AG08395 (cell line): Measurements from ENCODE around the gene DCUN1D2.
A peak's percentile ranks its signal among the peaks of the same experiment; 100 is the strongest.
"Not testable (repeated sequence)": the region's sequence is repeated elsewhere in the genome, so short reads cannot be mapped to it uniquely, and the experiment has no call there.

Experiments
- DNase-seq: peaks from one replicate; pipeline ENCODE4 v3.0.0; 2012; ENCODE audit warnings: mixed read lengths, low spot score

The DCUN1D2 gene

DNA sequence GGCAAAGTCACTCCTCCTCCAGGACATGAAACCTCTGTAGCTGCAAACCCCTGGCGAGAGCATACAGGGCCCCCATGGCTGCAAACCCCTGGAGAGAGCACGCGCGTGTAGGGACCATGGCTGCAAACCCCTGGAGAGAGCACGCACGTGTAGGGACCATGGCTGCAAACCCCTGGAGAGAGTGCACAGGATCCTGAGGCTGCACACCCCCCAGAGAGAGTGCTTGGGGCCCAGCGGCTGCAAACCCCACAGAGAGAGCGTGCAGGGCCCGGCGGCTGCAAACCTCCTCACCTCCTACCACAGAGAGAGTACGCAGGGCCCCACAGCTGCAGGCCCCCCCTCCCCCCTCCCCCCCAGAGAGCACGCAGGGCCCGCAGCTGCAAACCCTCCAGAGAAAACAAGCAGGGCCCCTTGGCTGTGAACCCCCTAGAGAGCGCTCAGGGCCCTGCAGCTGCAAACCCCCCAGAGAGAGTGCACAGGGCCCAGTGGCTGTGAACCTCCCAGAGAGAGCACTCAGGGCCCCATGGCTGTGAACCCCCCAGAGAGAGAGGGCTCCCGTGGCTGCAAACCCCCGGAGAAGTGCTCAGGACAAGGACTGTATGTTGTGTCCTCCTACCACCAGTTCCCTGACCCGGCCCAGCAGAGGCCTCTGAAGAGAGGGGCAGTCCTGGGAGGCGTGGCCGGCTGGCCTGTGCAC is 44.6 kb downstream of the DCUN1D2 start:
- DNase-seq = no peak

DNA sequence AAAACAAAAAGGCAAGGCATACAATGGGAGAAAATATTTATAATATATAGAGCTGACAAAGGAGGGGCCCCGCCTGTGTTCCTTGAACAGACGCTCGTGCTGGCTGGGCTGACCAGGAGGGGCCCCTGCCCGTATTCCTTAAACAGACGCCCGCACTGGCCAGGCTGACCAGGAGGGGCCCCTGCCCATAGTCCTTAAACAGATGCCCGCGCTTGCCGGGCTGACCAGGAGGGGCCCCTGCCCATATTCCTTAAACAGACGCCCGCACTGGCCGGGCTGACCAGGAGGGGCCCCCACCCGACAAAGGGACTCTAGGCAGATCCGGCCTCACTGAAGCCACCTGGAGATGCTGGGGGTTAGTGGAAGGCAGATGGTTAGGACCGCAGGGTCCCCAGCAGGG is 46.5 kb downstream of the DCUN1D2 start:
- no peak for DNase-seq

DNA sequence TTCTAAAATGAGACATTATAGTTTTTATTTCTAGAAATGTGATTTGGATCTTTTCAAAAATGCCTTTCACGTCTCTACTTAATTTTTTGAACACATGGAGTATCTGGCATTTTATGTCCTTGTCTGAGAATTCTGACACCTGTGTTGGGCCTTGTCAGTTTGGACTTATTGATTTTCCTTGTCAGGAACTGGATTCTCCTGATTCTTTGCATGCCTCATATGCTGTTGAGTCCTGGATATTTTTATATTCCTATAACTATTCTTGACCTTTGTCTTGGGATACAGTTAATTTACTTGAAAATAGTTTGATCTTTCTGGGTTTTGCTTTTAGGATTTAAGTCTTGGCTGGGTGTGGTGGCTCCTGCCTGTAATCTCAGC is 47.5 kb downstream of the DCUN1D2 start:
- no peak for DNase-seq

DNA sequence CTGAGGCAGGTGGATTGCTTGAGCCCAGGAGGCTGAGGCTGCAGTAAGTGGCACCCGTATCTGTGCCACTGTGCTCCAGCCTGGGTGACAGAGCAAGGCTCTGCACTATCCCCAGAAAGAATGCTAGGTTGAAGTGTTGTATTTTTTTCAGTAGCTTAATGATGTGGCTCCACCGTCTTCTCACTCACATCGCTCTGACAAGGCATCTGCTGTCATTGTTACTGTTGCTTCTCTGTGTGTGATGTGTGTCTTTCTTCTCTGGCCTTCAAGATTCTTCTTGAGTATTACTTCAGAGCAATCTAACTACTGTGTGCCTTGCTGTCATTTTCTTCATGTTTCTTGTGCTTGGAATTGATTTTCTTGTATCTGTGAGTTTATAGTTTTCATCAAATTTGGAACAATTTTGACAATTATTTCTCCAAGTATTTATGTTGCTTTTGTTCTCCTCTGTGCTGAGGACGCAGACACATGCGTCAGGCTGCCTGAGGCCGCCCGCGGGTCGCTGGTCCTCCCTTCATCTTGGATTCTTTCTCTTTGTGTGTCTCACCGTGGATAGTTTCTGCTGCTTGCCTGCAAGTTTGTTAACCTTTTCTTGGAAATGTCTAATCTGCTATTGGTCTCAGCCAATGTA is 48.0 kb downstream of the DCUN1D2 start:
- no peak for DNase-seq

DNA sequence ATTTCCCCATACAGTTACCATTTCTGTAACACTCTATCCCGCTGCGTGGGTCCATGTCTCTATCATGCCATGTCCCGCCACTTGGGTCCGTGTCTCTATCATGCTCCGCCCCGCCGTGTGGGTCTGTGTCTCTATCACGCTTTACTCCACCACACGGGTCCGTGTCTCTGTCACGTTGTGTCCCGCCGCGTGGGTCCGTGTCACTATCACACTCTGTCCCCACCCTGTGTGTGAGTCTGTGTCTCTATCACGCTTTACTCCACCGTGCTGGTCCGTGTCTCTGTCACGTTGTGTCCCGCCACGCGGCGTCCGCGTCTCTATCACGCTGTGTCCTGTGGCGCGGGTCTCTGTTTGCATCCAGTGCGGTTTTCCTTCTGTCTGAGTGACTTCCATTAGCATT is 48.9 kb downstream of the DCUN1D2 start:
- no peak for DNase-seq

DNA sequence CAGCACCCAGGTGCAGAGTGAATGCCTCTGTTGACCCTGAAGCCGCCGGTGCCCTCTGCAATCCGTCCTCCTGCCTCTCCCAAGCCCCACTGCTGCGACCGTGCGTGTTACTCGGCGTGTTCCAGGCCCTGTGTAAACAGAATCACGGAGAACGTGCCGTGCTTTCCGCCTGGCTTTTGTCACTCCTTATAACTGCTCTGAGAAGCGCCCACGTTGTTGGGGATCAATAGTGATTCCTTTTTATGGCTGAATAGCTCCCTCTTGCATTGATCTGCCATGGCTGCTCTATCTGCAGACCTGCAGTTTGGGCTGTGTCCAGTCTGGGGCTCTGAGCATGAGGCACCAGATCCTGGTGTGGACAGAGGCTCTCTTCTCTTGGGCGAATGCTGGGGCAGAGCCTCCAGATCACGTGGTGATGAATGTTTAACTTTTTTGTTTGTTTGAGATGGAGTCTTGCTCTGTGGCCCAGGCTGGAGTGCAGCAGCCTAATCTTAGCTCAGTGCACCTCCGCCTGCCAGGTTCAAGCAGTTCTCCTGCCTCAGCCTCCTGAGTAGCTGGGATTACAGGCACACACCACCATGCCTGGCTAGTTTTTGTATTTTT is 53.0 kb downstream of the DCUN1D2 start:
- DNase-seq = no peak

DNA sequence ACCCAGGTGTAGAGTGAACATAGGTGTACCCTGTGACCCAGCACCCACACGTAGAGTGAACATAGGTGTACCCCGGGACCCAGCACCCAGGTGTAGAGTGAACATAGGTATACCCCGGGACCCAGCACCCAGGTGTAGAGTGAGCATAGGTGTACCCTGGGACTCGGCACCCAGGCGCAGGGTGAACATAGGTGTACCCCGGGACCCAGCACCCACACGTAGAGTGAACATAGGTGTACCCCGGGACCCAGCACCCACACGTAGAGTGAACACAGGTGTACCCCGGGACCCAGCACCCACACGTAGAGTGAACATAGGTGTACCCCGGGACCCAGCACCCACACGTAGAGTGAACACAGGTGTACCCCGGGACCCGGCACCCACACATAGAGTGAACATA is 53.6 kb downstream of the DCUN1D2 start:
- not testable (repeated sequence) for DNase-seq

DNA sequence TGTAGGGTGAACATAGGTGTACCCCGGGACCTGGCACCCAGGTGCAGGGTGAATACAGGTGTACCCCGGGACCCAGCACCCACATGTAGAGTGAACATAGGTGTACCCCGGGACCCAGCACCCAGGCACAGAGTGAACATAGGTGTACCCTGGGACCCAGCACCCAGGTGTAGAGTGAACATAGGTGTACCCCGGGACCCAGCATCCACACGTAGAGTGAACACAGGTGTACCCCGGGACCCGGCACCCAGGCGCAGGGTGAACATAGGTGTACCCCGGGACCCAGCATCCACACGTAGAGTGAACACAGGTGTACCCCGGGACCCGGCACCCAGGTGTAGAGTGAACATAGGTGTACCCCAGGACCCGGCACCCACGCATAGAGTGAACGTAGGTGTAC is 54.6 kb downstream of the DCUN1D2 start:
- DNase-seq = not testable (repeated sequence)

DNA sequence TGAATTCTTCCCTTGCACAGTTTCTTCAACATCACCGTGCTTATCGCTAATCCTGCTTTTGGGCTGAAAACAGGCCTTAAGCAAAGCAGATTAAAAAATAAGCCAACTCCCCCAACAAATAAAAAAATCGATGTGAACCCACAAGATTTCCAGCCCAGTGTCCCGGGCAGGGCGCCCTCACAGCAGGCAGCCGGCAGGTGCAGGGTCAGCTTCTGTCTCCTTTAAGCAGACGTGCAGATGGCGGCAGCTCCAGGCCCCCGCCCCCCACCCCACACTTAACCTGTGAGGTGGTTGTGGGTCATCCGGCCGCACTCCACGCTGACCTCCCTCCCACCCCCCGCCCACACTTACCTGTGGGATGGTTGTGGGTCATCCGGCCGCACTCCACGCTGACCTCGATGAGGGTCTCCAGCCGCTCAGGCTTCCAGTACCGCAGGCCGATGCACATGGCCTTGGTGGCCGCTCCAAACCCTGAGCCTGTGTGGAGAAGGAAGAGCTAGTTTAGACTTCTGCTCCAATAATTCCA is 57.1 kb downstream of the DCUN1D2 start:
- DNase-seq = no peak

DNA sequence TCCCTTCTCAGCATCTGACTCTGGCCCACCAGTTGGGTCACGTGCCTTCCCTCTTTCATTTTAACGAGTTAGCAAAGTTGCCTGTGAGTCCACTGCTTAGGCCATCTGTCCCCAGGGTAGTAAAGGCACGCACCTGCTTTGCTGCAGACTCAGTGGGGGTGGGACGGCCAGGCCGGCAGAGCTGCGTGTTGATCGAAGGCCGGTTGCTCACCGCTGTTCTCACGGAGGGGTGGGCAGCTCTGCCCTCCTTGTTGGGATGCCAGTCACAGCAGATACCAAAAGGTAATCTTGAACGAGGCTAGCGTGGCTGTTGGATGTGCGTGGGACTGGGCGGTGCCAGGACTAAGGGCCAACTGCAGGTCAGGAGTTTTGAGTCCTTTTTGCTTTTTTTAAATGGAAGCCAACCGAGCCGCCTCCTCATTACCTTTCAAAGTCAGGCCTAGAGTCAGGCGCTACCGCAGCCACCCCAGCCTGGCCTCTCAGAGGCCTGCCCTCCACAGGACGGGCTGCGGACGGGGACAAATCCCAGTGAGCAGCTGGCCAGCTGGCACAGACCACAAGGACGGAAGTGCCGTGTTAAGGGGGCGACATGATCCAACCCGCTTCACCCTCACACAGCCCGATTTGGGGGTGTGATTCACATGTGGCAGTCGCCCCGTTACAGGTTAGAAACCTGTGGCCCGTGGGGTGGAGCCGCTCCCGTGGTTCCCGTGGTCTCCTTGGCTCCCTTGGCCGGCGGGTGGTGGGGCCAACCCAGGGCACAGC is 57.8 kb downstream of the DCUN1D2 start:
- DNase-seq = no peak

DNA sequence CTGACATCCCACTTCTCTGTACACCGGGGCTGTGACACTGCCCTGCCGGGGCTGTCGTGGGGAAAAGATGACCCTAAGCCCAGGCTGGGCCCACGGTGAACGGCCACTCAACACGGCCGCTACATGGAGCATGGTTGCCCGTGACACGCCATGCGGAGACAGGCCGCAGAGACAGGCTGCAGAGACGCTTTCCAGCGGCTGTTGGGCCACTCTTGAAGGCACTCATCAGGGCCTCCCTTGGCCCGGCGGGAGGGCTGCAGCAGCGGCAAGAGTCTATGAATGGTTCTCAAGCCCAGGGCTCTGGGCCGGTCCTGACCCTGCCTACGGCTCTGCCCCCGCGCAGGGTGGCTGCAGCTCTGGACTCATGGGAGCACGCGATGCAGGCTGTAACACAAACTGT is 59.3 kb downstream of the DCUN1D2 start:
- no peak for DNase-seq

DNA sequence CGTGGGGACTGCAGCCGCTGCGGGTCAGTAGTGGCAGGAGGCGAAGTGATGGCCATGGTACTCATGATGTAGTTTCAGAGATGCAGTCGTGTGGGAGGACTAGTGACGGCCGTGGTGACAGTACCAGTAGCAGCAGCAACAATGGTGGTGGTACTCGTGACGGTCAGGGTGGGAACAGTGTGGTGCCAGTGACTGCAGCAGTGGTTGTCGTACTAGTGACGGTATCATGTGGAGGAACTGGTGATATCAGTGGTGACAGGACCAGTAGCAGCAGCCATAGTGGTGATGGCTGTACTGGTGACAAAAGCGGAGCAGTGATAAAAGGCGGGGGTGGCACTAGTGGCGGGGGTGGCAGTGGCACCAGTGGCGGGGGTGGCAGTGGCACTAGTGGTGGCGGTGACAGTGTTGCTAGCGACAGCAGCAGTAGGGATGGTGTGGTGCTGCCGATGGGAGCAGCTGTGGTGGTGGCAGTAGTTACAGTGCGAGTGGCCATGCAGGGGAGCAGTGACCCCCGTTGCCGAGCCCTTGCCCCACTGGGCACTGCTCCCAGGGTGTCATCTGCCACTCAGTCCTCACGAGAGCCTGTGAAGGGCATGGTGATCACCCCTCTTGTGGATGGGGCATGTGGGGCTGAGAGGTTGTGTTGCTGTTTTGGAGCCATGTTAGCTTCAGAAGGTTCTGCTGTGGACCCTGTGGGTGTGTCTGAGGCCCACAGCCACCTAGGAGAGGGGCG is 60.0 kb downstream of the DCUN1D2 start:
- no peak for DNase-seq

DNA sequence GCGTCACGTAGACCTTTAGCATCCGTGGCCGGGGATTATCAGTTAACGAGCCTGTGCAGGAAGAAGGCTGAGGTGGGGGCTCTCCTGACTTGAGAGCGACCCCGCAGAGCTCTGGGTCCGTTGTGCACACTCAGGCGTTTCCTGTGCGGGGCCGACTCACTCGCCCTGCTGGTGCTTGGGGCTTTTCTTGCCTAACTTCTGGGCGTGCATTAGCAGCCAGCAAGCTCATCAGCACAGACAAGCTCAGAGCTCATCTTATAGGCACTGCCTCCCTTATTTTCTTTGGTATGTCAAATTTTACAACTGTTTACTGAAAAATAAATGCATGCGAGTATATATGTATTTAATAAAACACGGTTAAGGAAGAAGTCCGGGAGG is 60.9 kb downstream of the DCUN1D2 start:
- no peak for DNase-seq

DNA sequence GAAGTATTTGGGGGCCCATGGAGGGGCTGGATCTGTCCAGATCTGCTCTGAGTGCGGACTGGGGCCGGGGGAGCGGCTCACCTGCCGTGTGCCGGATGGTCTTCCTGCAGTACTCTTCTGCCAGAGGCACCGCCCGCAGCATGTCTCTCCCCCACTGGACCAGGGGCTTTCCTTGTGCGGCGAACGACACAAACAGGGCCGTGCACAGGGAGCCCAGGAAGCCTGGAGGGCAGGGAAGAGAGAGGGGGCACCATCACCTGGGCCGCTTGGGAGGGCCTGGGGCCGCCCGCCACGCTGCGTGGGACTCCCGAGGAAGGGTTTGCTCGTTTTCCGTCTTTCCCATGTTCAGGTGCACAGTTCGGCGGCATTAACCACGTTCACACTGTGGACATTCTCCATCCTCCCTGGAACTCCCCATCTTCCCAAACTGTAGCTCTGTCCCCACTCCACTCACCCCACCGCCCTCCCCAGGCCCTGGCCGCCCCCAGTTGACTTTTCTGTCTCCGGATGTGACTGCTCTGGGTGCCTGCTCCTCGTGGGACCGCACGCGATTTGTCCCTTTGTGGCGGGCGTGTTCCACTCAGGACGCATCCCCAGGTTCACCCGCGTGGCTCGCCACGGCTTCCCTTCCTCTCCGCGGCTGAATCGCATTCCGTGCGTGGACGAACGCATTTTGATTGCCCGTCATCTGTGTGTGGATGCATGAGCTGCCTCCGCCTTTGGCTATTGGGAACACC is 61.5 kb downstream of the DCUN1D2 start:
- DNase-seq = no peak

DNA sequence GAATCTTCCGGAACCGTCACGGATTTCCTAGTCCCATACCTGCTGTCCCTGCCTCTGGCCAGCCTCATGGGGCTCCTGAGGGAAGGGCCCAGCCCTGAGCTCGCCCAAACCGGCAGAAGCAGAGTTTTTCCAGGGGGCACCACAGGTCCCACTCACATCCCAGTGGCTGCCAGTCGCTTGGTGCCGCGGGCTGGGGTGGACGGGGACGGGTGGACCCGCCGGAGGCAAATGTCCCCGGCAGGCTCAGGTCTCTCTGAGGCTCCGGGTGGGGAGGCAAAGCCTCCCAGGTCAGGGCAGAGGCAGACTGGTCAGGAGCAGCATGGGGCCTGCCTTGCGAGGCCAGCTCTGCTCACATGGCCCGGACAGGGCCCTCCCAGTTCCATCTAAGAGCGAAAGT is 62.0 kb downstream of the DCUN1D2 start:
- DNase-seq = no peak

DNA sequence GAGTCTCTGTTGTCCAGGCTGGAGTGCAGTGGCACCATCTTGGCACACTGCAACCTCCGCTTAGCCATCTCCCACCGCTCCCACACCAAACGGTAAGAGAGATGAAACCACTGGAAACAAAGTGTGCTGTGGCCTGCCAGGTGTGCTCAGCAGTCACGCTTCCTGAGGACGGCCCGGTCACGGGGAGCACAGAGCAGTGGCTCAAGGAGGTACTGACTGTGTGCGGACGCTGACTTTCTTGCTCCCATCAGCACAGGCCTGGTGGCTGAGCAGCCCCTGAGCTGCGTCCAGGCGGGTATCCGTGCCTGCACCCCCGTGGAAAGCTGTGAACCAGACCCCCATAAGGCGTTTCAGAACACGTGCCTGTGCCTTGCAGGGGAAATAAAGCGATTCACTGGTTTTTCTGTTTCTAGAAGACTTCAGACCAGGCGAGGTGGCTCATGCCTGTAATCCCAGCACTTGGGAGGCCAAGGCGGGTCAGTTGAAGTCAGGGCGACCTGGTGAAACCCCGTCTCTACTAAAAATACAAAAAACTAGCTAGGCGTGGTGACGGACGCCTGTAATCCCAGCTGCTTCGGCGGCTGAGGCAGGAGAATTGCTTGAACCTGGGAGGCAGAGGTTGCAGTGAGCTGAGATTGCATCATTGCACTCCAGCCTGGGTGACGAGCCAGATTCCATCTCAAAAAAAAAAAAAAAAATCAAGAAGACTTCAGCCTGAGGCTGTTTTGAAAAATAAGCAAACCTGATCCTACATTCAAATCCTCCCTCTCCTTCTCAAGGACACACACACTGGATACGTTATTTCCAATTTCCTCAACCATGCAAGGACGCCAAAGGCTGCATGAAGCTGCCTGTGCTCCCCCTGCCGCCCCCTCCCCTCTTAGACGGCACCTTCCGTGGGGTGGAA is 62.7 kb downstream of the DCUN1D2 start:
- peak; percentile 26 for DNase-seq

DNA sequence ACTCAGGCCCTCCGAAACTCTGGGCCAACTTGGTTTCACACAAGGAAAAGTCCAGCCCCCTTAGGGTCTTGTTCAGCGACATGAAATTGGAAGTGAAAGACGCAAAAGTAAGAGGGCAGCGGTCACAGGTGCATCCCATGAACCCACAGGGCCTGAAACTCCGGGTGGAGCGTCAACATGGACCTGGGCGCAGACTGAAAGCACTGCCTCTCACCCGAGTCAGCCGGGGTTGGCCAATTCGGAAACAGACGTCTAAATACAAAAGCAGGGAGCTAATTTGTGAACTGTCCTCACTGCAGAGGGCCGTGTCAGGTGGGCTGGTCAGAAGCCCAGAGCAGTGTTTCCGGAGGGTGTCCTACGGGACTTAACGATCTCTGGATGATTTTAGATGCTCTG is 63.9 kb downstream of the DCUN1D2 start:
- no peak for DNase-seq

DNA sequence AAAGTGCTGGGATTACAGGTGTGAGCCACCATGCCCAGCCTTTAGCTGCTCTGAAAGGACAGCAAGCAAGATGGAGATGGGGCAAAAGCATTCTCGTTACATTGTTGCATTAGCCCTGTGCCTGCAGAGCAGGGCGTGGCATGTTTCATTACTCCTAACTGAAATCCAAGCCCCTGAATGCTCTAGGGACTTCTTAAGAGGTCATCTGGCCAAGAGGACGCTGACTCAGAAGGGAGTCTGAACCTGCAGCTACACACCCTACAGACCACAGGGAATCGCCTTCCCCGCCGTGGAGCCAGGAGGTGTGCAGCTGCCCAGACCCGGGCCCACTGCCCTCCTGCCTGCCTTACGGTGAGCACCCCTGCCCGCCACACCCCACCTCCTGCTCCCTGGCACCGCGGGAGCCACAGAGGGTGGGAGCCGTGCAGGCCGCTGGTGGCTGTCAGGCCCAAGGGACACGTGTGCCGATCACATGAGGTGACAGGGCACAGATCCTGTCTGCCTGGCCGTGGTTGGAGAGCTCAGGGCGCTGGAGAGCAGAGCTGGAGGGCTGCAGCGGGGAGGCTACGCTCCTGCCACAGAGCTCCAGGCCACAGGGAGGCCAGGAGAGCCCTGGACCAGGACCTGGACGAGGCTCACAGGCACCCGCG is 64.4 kb downstream of the DCUN1D2 start:
- DNase-seq = no peak

DNA sequence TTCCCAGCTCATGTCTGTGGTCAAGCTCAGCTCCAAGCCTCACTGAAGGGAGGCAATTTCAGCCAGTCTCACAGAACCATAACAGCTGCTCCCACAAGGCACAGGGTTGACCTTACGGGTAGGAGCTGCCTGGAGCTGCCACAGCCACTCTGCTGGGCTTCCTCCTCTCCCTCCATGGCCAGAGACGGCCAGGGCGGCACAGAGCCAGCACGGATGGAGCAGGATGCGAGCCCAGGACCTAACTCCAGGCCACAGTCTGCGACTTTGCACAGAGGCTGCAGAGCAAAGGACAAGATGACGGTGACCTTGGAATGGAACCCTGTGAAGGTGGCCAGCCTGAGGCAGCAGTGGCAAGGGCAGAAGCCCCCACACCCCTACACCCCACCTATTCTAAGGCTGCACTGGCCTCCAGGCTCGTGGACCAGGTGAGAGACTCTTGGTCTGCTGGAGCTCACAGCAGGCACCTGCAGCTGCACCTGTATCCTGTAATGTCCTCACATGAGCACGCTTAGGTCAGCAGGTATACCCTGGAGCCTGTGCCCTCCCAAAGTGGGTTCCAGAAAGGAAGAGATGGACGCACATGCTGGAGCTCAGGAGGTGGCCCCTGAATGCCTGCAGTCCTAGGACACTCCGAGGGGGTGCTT is 66.9 kb downstream of the DCUN1D2 start:
- DNase-seq = no peak
